ENCODE measurements around the gene SH2D1B.

GRCh38 chr1:162398999-162399580, 12.8 kb downstream of the SH2D1B start:
- TF ChIP-seq POLR2AphosphoS5 (IDR thresholded peaks at IDR 0.05) = no peak
- TF ChIP-seq CTCF (IDR thresholded peaks at IDR 0.05) = no peak
